GM06990 (cell line): Measurements from ENCODE around the gene AEN.

ENCODE experiments used
- DNase-seq: peaks from one replicate; pipeline ENCODE4 v3.0.0-alpha.2; 2011; ENCODE audit not compliant: insufficient read length; ENCODE audit errors: extremely low read depth
- H3K27me3 ChIP-seq: replicated peaks from 2 replicates; pipeline ENCODE4 v1.6.0; 2011; ENCODE audit warnings: low read length; ENCODE audit not compliant: control insufficient read depth, insufficient read depth
- H3K36me3 ChIP-seq: 2 replicates; pipeline ENCODE4 v1.5.1; 2011; ENCODE audit warnings: low read length; ENCODE audit not compliant: control insufficient read depth, insufficient read depth
- H3K4me3 ChIP-seq: replicated peaks from 2 replicates; pipeline ENCODE4 v1.5.1; 2011; ENCODE audit warnings: low read depth, mild to moderate bottlenecking, control low read depth, low read length
- CTCF ChIP-seq: IDR thresholded peaks from 2 replicates; pipeline ENCODE4 v1.5.1; 2011; ENCODE audit warnings: low read length, control low read depth, mild to moderate bottlenecking, inconsistent platforms; ENCODE audit not compliant: insufficient read depth, poor library complexity, severe bottlenecking

Gene AEN

GRCh38 chr15:88655800-88656488 lies 34.8 kb downstream of the AEN start:
- H3K36me3 ChIP-seq = peaks cover 17% of the 10 kb centered on the region
- TF ChIP-seq CTCF = no peak
- no peak for DNase-seq
- no peaks in the 10 kb centered on the region for H3K27me3 ChIP-seq
- no peak overlapping the region for H3K4me3 ChIP-seq

GRCh38 chr15:88656760-88657221 lies 35.7 kb downstream of the AEN start:
- no peak for TF ChIP-seq CTCF
- H3K27me3 ChIP-seq = no peaks in the 10 kb centered on the region
- no peak overlapping the region for H3K4me3 ChIP-seq
- peaks cover 17% of the 10 kb centered on the region for H3K36me3 ChIP-seq
- peak; percentile 75 for DNase-seq

DNA sequence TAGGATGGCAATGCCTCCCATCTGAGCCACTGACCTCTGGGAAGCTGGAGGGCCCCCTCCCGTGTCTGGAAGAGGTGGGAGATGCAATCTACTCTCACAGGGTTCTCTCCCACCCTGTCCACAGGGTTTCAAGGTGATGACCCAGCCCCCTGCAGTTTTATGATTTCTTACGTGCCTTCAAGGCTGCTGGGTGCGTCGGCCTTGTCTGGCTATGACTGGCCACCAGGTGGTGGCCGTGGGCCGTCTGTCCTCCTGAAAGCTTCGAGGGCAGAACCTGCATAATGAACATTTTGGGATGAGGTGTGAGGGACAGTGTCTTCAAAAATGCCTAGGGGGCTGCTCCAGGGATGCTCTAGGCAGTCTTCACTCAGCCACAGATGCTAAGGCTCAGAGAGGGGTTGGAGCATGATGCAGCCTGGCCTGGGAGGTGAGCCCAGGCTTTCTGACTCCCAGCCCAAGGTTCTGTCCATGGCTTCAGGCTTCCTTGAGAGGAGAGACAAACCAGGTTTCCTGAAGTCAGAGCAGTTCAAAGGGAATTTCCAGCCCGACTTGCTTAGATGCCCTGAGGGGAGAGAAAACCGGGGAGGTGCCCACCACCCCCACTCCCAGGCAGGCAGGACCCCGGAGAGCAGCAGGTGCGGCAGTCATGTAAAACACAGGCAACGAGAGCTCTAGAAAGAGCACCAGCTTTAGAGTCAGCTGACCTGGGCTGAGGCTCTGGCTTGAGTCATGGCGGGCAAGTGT lies 36.4 kb downstream of the AEN start:
- peaks cover 13% of the 10 kb centered on the region for H3K36me3 ChIP-seq
- H3K4me3 ChIP-seq = no peak overlapping the region
- DNase-seq = no peak
- peak; percentile 74 for TF ChIP-seq CTCF
- H3K27me3 ChIP-seq = no peaks in the 10 kb centered on the region

DNA sequence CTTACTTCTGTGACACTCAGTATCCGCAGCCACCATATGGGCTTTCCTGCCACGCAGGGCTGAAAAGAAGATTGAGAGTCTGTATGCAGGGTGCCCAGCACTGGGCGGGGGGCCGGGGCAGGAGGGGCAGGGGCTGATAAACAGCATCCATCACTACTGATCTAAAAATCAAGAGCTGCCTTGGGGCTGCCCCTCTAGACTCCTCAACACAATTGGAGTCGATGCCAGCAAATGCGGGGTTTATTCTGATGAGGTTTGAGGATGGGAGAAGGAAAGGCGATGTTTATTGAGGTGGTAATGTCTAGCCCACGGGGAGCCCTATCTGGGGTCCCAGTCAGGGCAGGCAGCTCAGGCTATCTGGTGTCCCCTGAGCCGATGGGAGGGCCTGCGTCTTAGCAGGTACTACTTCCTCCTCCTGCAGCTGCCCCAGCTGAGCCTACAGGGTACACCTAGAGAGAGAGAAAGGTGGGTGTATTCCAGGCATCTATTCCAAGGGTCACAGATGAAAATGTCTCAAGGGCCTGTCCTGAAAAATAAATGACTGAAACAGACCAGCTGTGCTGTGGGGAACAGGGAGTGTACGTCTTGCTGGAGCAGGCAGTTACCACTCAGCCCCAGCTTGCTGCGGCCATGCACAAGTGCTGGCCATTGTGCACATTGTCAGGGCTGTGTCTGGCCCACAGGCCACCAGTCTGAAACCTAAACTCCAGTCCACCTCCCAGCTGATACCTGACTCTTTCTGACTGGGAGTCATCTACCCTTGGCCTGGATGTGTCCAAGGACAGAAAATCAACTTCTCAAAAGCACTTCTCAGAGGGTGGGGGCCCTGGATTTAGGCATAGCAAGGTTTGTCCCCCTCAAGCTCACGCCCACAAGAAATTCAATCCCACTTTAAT lies 37.2 kb downstream of the AEN start:
- Histone ChIP-seq H3K27me3 (no peaks in the 10 kb centered on the region), H3K4me3 (no peak overlapping the region), H3K36me3 (peaks cover 11% of the 10 kb centered on the region)
- no peak for DNase-seq
- TF ChIP-seq CTCF = no peak

DNA sequence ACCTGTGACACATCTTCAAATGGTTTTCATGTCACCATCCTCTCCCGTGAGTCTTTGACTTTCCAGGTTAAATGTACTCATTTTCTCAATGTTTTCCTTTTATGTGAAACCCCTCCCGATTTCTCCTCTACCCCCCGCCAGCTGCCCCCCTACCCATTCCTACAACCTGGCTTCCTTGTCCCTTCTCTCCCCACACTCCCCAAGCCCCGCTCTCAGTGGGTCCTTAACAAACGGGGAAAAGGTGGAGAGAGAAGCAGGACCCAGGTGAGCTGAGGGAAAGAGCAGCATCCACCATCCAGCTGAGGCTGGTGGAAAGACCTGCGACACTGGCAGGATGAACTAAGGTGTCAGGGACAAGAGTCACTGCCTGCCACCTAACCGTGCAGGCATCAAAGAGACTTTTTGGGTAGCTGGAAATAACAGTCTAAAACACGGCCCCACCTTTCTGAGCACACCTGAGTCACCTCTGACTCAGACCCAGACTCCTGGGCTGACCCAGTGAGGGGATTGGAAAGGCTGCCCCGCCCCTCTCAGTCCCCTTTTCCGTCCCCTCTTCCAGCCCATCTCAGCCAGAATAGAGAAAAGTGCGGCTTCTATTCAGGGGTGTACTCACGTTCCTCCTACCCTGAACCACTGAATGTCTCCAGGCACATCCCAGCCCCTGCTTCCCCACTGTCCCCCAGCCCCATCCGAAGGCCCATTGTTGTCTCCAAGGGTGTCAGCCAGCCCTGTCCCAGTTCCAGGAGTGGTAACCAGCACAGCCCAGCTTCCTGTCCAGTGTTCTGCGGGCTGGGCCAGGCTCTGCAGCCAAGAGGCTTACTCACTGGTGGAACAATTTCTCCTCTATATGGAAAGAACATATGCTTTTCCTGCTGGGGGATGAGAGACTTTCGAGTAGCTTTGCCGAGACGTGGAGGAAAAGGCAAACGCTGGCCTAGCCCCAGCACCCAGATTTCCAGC lies 38.1 kb downstream of the AEN start:
- TF ChIP-seq CTCF = no peak
- no peak for DNase-seq
- peaks cover 6% of the 10 kb centered on the region; the same call in 1 of the 2 replicates for H3K36me3 ChIP-seq

More for the DNA sequence above, 38.1 kb downstream of the AEN start:
- Histone ChIP-seq H3K27me3 (no peaks in the 10 kb centered on the region), H3K4me3 (no peak overlapping the region)
